H9 (cell line): ENCODE results near the gene PSMA2. TPM values are rescaled to one million over a fixed set of nuclear protein-coding genes. Genes with fewer than 3 reads are reported as not detected.
A peak's percentile ranks its signal among the peaks of the same experiment; 100 is the strongest.

Experiments
- DNase-seq: peaks from one replicate; pipeline ENCODE4 v3.0.0-alpha.2; 2017
- H2AFZ ChIP-seq: one replicate; pipeline ENCODE4 v1.6.1; 2013; ENCODE audit warnings: mild to moderate bottlenecking, low read length, control low read depth, moderate library complexity
- H2AK5ac ChIP-seq: 2 replicates; pipeline ENCODE4 v1.6.1; 2013; ENCODE audit warnings: low read length, control low read depth, mixed read lengths; ENCODE audit not compliant: insufficient read length
- H2BK120ac ChIP-seq: one replicate; pipeline ENCODE4 v1.6.1; 2013; ENCODE audit warnings: low read depth, mild to moderate bottlenecking, low read length, control low read depth, inconsistent platforms; ENCODE audit not compliant: poor library complexity, severe bottlenecking
- H2BK12ac ChIP-seq: 2 replicates; pipeline ENCODE4 v1.6.1; 2013; ENCODE audit warnings: low read length, control low read depth, mixed read lengths, low read depth; ENCODE audit not compliant: insufficient read length
- H2BK15ac ChIP-seq: 2 replicates; pipeline ENCODE4 v1.6.1; 2013; ENCODE audit warnings: low read depth, low read length, control low read depth
- H2BK20ac ChIP-seq: one replicate; pipeline ENCODE4 v1.6.1; 2013; ENCODE audit warnings: low read depth, mild to moderate bottlenecking, low read length, control low read depth, inconsistent platforms; ENCODE audit not compliant: poor library complexity, severe bottlenecking
- H2BK5ac ChIP-seq: 2 replicates; pipeline ENCODE4 v1.6.1; 2013; ENCODE audit warnings: low read length, control low read depth, mixed read lengths; ENCODE audit not compliant: insufficient read length
- H3K14ac ChIP-seq: 2 replicates; pipeline ENCODE4 v1.6.1; 2013; ENCODE audit warnings: low read length, control low read depth; ENCODE audit not compliant: insufficient read depth
- H3K18ac ChIP-seq: 2 replicates; pipeline ENCODE4 v1.6.1; 2013; ENCODE audit warnings: low read depth, mild to moderate bottlenecking, mixed read lengths, low read length, control low read depth; ENCODE audit not compliant: insufficient read length
- H3K23ac ChIP-seq: 2 replicates; pipeline ENCODE4 v1.6.1; 2013; ENCODE audit warnings: low read length, control low read depth, mixed read lengths, low read depth; ENCODE audit not compliant: insufficient read length
- H3K23me2 ChIP-seq: 2 replicates; pipeline ENCODE4 v1.6.1; 2013; ENCODE audit warnings: low read depth, mild to moderate bottlenecking, mixed read lengths, low read length, control low read depth; ENCODE audit not compliant: insufficient read length, poor library complexity, severe bottlenecking
- H3K27ac ChIP-seq: 2 replicates; pipeline ENCODE4 v1.5.1; 2013; ENCODE audit warnings: low read length, control low read depth, mixed read lengths, low read depth; ENCODE audit not compliant: insufficient read length
- H3K27me3 ChIP-seq: 2 replicates; pipeline ENCODE4 v1.6.1; 2013; ENCODE audit warnings: low read length, control low read depth, inconsistent platforms; ENCODE audit not compliant: insufficient read depth
- H3K4ac ChIP-seq: 2 replicates; pipeline ENCODE4 v1.6.1; 2013; ENCODE audit warnings: low read depth, mild to moderate bottlenecking, control low read depth, inconsistent platforms, low read length, moderate library complexity
- H3K4me1 ChIP-seq: 2 replicates; pipeline ENCODE4 v1.6.1; 2013; ENCODE audit warnings: low read length, control low read depth, inconsistent platforms; ENCODE audit not compliant: insufficient read depth
- H3K4me2 ChIP-seq: 2 replicates; pipeline ENCODE4 v1.6.1; 2013; ENCODE audit warnings: low read length, control low read depth, mixed read lengths; ENCODE audit not compliant: insufficient read length, insufficient read depth
- H3K56ac ChIP-seq: 2 replicates; pipeline ENCODE4 v1.6.1; 2013; ENCODE audit warnings: low read depth, mild to moderate bottlenecking, mixed read lengths, low read length, control low read depth; ENCODE audit not compliant: insufficient read length
- H3K79me1 ChIP-seq: 2 replicates; pipeline ENCODE4 v1.6.1; 2013; ENCODE audit warnings: low read depth, mild to moderate bottlenecking, moderate library complexity, low read length, control low read depth, inconsistent platforms; ENCODE audit not compliant: insufficient read depth, poor library complexity, severe bottlenecking
- H3K79me2 ChIP-seq: 2 replicates; pipeline ENCODE4 v1.6.1; 2013; ENCODE audit warnings: low read length, control low read depth, inconsistent platforms; ENCODE audit not compliant: insufficient read depth
- H3K9ac ChIP-seq: 2 replicates; pipeline ENCODE4 v1.6.1; 2013; ENCODE audit warnings: low read length, control low read depth, mixed read lengths; ENCODE audit not compliant: insufficient read length; ENCODE audit errors: extremely low read depth
- H3K9me3 ChIP-seq: one replicate; pipeline ENCODE4 v1.6.1; 2013; ENCODE audit warnings: low read depth, low read length, inconsistent platforms; ENCODE audit not compliant: control insufficient read depth
- H3T11ph ChIP-seq: one replicate; pipeline ENCODE4 v1.6.1; 2013; ENCODE audit warnings: mild to moderate bottlenecking, low read length, control low read depth, inconsistent platforms
- H4K20me1 ChIP-seq: one replicate; pipeline ENCODE4 v1.6.1; 2013; ENCODE audit not compliant: control insufficient read depth, insufficient read length, insufficient read depth
- H4K5ac ChIP-seq: 2 replicates; pipeline ENCODE4 v1.6.1; 2013; ENCODE audit warnings: low read depth, mild to moderate bottlenecking, mixed read lengths, low read length, control low read depth; ENCODE audit not compliant: insufficient read length
- H4K8ac ChIP-seq: replicated peaks from 2 replicates; pipeline ENCODE4 v1.6.1; 2013; ENCODE audit warnings: low read length, control low read depth, mixed read lengths, low read depth; ENCODE audit not compliant: insufficient read length
- H4K91ac ChIP-seq: 2 replicates; pipeline ENCODE4 v1.6.1; 2013; ENCODE audit warnings: low read depth, mild to moderate bottlenecking, moderate library complexity, mixed read lengths, low read length, control low read depth; ENCODE audit not compliant: insufficient read length
- H3K27ac Mint-ChIP-seq, 3 experiments: 2 replicates in 2 of 3; 3 replicates in 1 of 3; pipeline ENCODE4 v1.8.0; 2020 to 2021; ENCODE audit warnings: mixed read lengths in 3 of 3, mild to moderate bottlenecking in 1 of 3, moderate library complexity in 1 of 3
- H3K27me3 Mint-ChIP-seq: 2 replicates; pipeline ENCODE4 v1.8.0; 2021; ENCODE audit warnings: low read depth, mild to moderate bottlenecking, moderate library complexity, mixed read lengths
- H3K36me3 Mint-ChIP-seq, 3 experiments: 2 replicates in 2 of 3; 3 replicates in 1 of 3; pipeline ENCODE4 v1.8.0; 2020 to 2021; ENCODE audit warnings: low read depth in 3 of 3, mixed read lengths in 3 of 3; ENCODE audit not compliant: insufficient read depth in 1 of 3
- H3K4me1 Mint-ChIP-seq, 2 experiments: 2 replicates each; pipeline ENCODE4 v1.8.0; 2020; ENCODE audit warnings: mixed read lengths in 2 of 2
- H3K4me3 Mint-ChIP-seq, 2 experiments: 2 replicates in 1 of 2; 3 replicates in 1 of 2; pipeline ENCODE4 v1.8.0; 2020 to 2021; ENCODE audit warnings: mild to moderate bottlenecking in 2 of 2, mixed read lengths in 2 of 2, moderate library complexity in 1 of 2
- H3K9me3 Mint-ChIP-seq, 2 experiments: 2 replicates in 1 of 2; 3 replicates in 1 of 2; pipeline ENCODE4 v1.8.0; 2020; ENCODE audit warnings: mild to moderate bottlenecking in 2 of 2, mixed read lengths in 2 of 2, moderate library complexity in 1 of 2
- CTCF ChIP-seq: fragments of 200-600 bp; sonication (generic); conservative IDR thresholded peaks from 3 replicates; pipeline ENCODE4 v1.8.0; 2021; ENCODE audit warnings: antibody characterized with exemption, mild to moderate bottlenecking
- WGBS: extraction: QIAGEN DNeasy Blood & Tissue Kit; methylation state at CpG from one replicate; pipeline ENCODE4 v1.1.7; 2013; ENCODE audit warnings: missing lambda C conversion rate, low lambda C conversion rate, mixed read lengths; ENCODE audit not compliant: insufficient read length; ENCODE audit errors: extremely low coverage; 5-methylcytosine and 5-hydroxymethylcytosine counted together
- total RNA-seq: library from RNA; stranded (reverse); gene quantifications from 2 replicates; pipeline ENCODE4 v1.2.1, GENCODE V29; 2021

PSMA2 gene
- total RNA-seq, 1 experiment from 2014 or later = 227 TPM

- WGBS = no CpG with 5 or more reads among the region's 2 CpGs
- H3K27me3 Mint-ChIP-seq = no peaks in the 10 kb centered on the region; the same call in none of the 2 replicates
These were observed 54.1 kb downstream of the PSMA2 start for GRCh38 chr7:42877862-42878261.

More at GRCh38 chr7:42877862-42878261, 54.1 kb downstream of the PSMA2 start:
- TF ChIP-seq CTCF = no peak
- Mint-ChIP-seq H3K27ac (no peak overlapping the region), H3K36me3 (peaks cover 6 to 27% (median 15%) of the 10 kb centered on the region in 3 experiments), H3K4me1 (peaks cover 23 to 39% of the 10 kb centered on the region in 2 experiments), H3K4me3 (no peak overlapping the region), H3K9me3 (peaks cover 15 to 23% of the 10 kb centered on the region in 2 experiments)
- peak overlapping the region; percentile 35 for H2BK12ac ChIP-seq
- no peak overlapping the region for H2BK20ac ChIP-seq
- H3K14ac ChIP-seq = no peak overlapping the region
- no peak overlapping the region for H4K5ac ChIP-seq
- H2BK15ac ChIP-seq = no peak overlapping the region
- no peak overlapping the region for H3T11ph ChIP-seq
- H3K9me3 ChIP-seq = no peaks in the 10 kb centered on the region
- no peaks in the 10 kb centered on the region for H3K27me3 ChIP-seq
- H3K4me2 ChIP-seq = no peak overlapping the region
- H2BK5ac ChIP-seq = no peak overlapping the region
- no peak overlapping the region for H3K27ac ChIP-seq
- no peaks in the 10 kb centered on the region for H4K20me1 ChIP-seq
- no peaks in the 10 kb centered on the region for H3K23me2 ChIP-seq
- H3K23ac ChIP-seq = no peak overlapping the region
- H3K4me1 ChIP-seq = no peaks in the 10 kb centered on the region; the same call in 1 of the 2 replicates
- no peak overlapping the region for H2BK120ac ChIP-seq
- peak overlapping the region; percentile 45 for H4K91ac ChIP-seq
- no peak for DNase-seq
- no peak overlapping the region for H3K9ac ChIP-seq
- no peak overlapping the region for H3K18ac ChIP-seq
- H3K79me2 ChIP-seq = no peaks in the 10 kb centered on the region
- H2AK5ac ChIP-seq = no peak overlapping the region
- no peak overlapping the region for H3K4ac ChIP-seq
- H3K56ac ChIP-seq = no peak overlapping the region
- no peaks in the 10 kb centered on the region for H3K79me1 ChIP-seq
- H2AFZ ChIP-seq = no peak overlapping the region
- no peak overlapping the region for H4K8ac ChIP-seq
